HL-60 (cell line): ENCODE measurements around the gene MFF.

ENCODE experiments used
- CTCF ChIP-seq: IDR thresholded peaks from one replicate; pipeline ENCODE4 v1.5.1; 2011; ENCODE audit warnings: low read length, control low read depth, inconsistent platforms; ENCODE audit not compliant: insufficient read depth
- GABPA ChIP-seq: IDR thresholded peaks from 2 replicates; pipeline ENCODE4 v1.6.1; 2012; ENCODE audit warnings: low read depth
- POLR2AphosphoS5 ChIP-seq: IDR thresholded peaks from 2 replicates; pipeline ENCODE4 v1.6.1; 2012; ENCODE audit warnings: low read depth

DNA sequence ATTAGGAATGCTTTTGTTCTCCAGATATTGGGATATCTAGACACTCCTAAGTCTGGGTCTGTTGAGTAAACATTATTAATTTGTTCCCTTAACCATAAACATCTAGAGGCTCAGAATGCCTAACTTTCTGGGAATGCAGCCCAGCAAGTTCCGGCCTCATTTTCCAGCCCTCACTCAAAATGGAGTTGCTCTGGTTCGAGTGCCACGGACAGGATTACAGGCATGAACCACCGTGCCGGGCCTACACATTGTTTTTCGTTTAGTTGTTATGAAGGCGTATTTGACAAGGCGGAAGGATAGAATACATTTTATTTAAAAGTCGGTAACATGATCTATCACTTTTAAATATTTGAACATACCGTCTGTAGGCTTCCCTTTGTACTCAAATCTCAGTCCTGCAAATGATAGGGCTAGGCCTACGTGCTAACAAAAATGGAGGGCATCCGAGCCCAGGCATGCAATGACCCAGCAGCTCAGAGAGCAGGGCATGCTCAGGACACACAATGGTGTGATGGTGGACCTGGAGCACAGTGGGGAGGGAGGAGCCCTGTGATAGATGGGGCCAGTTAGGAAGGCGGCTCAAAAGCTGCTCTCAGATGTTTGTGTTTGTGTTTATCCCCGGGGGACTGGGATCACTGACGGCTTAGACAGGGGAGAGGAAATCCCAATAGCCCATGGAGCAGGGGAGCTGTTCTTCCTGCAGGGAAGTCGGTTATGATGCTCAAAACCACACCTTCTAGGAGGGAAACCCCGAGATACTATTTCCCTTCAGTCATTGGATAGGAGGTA is 65.6 kb downstream of the MFF start:
- no peak for TF ChIP-seq CTCF
- no peak for TF ChIP-seq GABPA
- no peak for TF ChIP-seq POLR2AphosphoS5
